ENCODE results near the gene FAM114A1. TPM values are rescaled to one million over a fixed set of nuclear protein-coding genes. Genes with fewer than 3 reads are reported as not detected.

Gene FAM114A1
- polyA plus RNA-seq, 12 donors: 50.5 to 219 (median 59.4) TPM

- DNase-seq: no peak
Observed at GRCh38 chr4:38856524-38857337, 10.9 kb upstream of the FAM114A1 start, which contains the start of gene TLR6. Gene TLR6 (minus strand): TSS chr4:38856817. CDS start chr4:38829473, 27,344 bp downstream.

GRCh38 chr4:38857354-38858096, 10.1 kb upstream of the FAM114A1 start:
- DNase-seq: no peak

GRCh38 chr4:38858097-38858420, 9.5 kb upstream of the FAM114A1 start:
- no peak for DNase-seq

DNA sequence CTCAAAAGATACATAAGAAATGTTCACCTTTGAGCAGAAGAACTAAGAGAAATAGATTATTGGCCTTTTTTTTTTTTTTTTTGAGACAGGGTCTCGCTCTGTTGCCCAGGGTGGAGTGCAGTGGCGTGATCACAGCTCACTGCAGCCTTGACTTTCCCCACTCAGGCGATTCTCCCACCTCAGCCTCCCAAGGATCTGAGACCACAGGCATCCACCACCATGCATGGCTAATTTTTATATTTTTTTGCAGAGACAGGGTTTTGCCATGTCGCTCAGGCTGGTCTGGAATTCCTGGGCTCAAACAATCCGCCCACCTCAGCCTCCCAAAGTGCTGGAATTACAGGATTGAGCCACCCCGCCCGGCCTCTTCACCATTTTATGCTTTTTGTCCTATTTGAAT, 8.1 kb upstream of the FAM114A1 start:
- no peak for DNase-seq

DNA sequence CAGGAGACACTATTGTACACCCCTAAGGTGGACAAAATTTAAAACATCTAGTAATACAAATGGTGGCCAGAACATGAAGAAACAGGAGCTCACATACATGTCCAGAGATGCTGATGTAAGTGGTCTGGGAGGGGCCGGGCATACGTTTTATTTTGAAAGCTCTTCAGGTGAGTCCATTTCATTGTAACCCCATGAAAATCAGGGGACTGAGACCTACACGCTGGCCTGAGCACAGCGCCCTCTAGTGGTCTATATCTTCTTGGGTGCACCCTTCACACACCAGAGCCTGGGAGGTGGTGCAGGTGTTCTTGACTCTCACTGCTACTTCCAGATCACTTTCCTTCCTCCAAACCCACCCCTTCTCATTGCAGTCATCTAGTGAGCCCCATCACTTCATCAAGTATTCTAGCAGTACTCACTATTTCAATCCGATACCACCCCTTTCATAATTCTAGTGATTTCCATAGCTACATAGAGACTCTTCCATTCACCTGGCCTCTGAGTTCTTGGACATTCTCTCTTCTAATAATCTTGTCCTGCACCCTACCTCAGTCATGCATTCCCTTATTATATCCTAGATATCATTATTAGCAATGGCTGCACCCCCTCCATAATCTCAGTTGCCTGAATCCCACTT, 6.7 kb upstream of the FAM114A1 start:
- DNase-seq: no peak

GRCh38 chr4:38861791-38862190, 5.8 kb upstream of the FAM114A1 start:
- no peak for DNase-seq

DNA sequence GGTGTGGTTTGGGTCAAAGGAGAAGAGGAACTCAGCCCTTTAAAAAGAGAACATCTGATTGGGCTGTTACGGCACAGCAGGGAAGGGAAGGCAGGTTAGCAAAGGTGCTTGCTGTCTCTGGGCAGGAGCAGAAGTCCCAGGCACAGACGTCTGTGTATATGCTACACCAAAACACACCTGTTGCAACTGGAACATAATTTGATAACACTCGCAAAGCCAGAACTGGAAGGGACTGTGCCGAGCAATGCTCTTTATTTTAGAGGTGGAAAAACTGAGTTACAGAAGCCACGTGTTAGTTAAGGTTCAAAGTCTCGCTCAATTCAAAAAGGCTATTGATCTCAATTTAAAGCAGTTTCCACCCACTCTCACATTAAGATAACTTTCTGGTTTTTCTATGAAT, 2.2 kb upstream of the FAM114A1 start:
- DNase-seq: no peak

DNA sequence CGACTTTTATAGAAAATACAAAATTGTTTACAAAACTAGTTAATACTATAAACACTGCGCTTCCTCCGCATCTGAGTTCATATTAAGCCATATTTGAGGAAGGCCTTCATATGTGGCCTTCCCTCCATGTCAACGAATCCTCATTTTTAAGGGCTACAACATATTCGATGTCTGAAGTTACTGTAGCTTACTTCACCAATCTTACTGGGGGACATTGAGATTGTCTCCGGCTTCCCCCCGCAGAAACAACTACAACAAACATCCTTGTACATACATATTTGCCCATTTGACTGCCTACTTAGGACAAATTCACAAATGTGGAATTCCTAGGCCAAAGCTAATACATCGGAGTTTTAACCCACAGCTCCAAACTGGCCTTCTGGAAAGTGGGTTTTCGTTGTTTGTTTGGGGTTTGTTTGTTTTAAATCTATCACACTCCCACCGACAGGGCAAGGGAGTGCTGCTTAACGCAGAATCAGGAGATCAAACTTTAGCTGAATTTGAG, 581 bp upstream of the FAM114A1 start:
- no peak for DNase-seq

DNA sequence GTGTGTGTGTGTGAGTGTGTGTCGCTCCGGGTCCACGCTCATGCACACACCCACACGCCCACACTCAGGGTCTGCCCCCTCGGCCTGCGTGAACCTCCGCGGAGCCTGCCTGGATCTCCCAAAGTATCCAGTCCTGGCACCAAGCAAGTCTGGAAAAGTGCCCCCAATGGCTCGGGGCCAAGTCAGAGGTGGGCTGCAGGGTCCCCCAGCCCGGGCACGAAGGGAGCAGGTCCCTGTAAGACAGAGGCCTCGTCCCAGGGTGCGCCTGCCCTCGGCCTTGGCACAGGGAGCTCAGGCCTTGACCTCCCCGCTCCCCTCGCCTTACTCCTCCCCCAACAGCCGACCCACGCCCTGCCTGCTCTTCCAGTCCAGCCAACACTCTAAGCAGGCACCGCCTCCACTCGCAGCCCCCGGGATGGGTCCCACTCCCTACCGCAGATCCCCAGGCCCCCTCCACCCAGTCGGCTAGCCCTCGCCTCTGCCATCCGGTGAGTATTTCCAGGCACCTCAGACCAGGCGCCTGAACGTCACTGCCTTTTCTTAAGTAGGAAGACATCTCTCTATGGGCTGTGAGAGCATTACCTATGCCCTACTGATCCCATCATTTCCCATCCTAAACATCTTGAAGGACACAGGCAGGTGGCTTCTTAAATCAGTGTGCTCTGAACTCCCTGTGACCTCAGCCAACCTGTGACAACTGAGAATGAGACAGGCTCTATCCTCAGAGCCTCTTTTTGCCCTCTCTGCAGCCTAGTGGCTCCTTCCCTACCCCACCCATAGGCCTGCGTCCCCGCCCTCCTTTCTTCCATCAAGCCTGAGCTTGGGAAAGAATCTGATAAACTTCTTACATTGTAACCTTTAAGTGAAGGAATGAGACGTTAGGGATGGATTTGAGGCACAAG, 704 bp downstream of the FAM114A1 start:
- DNase-seq: peak; percentile 62

GRCh38 chr4:38869511-38869910, 1.9 kb downstream of the FAM114A1 start:
- no peak for DNase-seq

DNA sequence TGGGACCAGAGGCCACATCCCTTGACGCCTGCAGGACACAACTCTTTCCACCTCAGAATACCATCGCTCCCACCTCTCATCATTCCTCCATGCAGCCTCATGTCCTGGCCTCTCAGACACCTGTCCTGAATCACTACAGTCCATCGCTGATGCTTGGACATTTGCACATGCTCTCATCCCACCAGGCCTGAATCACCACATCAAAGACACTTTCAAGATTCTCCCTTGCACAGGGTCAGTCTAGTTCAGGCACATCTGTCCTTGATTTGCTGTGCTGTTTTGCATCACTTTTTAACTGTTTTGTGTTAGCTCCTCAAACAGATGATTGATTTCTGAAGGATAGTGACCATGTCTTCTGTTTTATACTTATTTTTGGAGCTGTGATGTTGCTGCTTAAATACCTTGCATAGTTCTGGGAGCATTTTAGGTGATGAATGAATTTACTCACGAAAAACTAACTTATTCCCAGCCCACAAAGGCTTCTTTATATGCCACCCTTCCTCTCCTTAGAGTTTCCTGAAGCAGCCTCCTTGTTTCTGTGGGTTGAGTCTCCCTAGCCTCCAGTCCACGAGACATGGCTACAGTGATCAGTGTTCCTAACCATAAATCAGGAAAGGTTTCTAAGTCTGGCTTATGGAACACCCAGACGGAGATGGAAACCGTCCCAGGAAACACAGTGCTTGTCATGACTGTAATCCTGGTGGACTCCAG, 2.6 kb downstream of the FAM114A1 start:
- DNase-seq: no peak

DNA sequence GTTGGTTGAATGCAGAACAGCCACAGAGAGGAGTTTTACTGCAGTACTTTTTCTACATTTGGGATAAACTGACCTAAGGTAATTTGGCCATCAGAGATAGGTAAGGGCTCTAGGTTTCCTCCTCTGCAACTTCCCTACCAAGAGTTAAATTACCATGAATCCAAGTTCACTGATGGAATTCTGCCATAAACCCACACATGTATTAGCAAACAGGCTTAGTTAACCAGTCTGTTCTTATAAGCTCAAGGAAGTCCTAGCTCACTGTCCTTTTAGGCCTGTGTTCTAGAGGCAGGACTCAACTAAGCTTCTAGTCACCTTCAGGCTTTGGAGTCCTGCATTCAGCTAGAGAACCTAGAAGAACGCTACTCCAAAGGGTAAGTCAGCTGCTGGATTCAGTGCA, 4.0 kb downstream of the FAM114A1 start:
- no peak for DNase-seq

DNA sequence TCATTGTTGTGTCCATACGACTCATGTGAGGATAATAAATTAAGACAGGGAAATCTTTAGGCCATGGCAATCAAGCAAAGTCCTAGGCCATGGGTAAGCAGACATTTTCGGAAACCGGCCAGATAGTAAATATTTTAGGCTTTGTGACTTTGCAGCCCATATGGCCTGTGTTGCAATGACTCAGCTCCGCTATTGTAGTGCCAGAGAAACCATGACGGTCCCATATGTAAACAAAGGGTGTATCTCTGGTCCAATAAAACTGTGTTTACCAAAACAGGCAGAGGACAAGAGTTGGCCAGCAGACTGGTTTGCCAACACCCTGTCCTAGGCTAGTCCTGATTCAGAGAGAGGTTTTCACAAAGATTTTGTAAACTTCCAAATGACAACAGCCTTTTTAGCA, 5.0 kb downstream of the FAM114A1 start:
- DNase-seq: no peak

GRCh38 chr4:38873290-38873944, 5.8 kb downstream of the FAM114A1 start:
- DNase-seq: no peak

GRCh38 chr4:38876636-38877035, 9.0 kb downstream of the FAM114A1 start:
- DNase-seq: no peak

GRCh38 chr4:38884254-38884653, 16.6 kb downstream of the FAM114A1 start:
- no peak for DNase-seq

DNA sequence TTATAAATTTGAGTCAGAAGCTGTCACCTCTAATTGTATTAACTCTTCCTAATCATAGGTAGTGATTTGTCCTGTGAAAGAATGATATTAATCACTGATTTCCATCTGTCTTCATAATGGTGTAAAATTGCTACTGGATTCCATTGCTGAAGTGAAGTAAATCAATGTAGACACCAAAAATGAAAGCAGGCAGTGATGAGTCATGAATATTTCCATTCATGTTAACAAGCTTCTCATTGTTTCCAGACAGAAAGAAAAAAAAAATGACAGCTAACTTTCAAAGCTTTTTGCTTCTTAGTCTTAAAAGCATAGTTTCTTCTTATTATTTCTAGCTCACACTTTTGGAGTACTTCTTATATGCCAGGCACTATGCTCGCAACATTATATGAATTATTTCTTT, 21.5 kb downstream of the FAM114A1 start:
- no peak for DNase-seq

DNA sequence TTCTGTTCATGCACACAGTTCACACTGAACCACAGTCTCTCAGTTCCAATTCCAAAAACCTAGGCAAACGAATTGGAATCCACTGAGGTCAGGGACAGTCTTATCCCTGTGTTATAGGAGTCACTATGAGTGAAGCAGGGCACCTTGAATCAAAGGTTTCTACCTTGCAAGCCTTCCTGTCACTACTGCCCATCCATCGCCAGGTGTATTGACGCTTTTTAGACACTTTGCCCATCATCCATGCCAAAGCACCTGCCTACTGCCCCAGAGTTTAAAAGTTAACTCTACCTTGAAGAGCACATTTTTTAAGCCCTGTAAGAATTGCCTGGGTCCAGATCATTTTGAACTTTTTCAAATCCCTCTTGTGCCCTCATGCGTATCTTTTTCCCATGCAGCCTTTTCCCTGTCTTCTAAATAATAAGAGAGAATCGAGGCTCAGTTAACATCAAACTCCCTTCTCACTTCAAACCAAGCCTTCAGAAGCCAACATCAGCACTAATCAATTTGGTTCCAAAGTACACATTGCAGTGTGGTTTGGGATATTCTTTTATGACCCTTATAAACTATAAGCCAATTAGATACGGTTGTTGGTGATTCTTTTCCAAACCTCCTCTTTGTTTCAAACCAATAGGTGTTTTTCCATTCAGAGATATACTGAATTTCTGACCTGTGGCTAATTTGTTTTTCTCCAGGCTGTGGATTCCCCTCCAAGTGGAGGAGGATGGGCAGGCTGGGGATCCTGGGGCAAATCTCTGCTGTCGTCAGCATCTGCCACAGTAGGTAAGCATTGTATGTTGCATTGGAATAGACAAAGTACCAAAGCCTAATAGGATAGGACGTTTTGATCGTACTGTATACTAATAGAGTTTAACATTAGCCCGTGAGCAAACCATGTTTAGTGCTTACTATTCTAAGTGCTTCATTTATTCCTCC, 23.7 kb downstream of the FAM114A1 start:
- no peak for DNase-seq

GRCh38 chr4:38894322-38894982, 26.8 kb downstream of the FAM114A1 start:
- DNase-seq: no peak
